Measurements from ENCODE around the gene TMEM247. TPM values are rescaled to one million over a fixed set of nuclear protein-coding genes. Genes with fewer than 3 reads are reported as not detected.

Gene TMEM247
- total RNA-seq, 4 donors from 2014 or later = not detected

- Histone ChIP-seq H3K27ac (peak overlapping the region in 3 of 4 donors; percentile 12 to 74 (median 52)), H3K36me3 (no peaks in the 10 kb centered on the region), H3K4me1 (peaks cover 11 to 43% (median 14%) of the 10 kb centered on the region in 3 donors), H3K27me3 (no peaks in the 10 kb centered on the region), H3K4me3 (no peak overlapping the region), H3K9me3 (no peaks in the 10 kb centered on the region)
- intact Hi-C loops (cut with DNase I) = no loop called here
- DNase-seq = no peak
- TF ChIP-seq POLR2A (IDR thresholded peaks at IDR 0.05) = no peak
- TF ChIP-seq CTCF (IDR thresholded peaks at IDR 0.05) = peak in 1 of 6 experiments; percentile 16
- 21 to 26% methylated on average over 7 of the region's 7 CpGs for WGBS, 2 donors
Observed at GRCh38 chr2:46461709-46462171, 17.6 kb upstream of the TMEM247 start.

- H3K4me1 ChIP-seq = peaks cover 11 to 43% (median 14%) of the 10 kb centered on the region in 3 donors
- TF ChIP-seq POLR2A (IDR thresholded peaks at IDR 0.05) (no peak), CTCF (IDR thresholded peaks at IDR 0.05) (no peak)
- H3K4me3 ChIP-seq = no peak overlapping the region
- no peaks in the 10 kb centered on the region for H3K27me3 ChIP-seq
- 72 to 82% methylated on average over 2 to 3 of the region's 3 CpGs for WGBS, 2 donors
- H3K27ac ChIP-seq = no peak overlapping the region
- no peaks in the 10 kb centered on the region for H3K36me3 ChIP-seq
- H3K9me3 ChIP-seq = no peaks in the 10 kb centered on the region
- no peak for DNase-seq
- intact Hi-C loops (cut with DNase I) = no loop called here
Observed at GRCh38 chr2:46462936-46463335, 16.4 kb upstream of the TMEM247 start.

- H3K9me3 ChIP-seq = no peaks in the 10 kb centered on the region
- no peak overlapping the region for H3K27ac ChIP-seq
- WGBS, 2 donors = 54 to 66% methylated on average over 6 of the region's 6 CpGs
- no peak for TF ChIP-seq CTCF (IDR thresholded peaks at IDR 0.05)
- TF ChIP-seq POLR2A (IDR thresholded peaks at IDR 0.05) = no peak
- H3K36me3 ChIP-seq = no peaks in the 10 kb centered on the region
- H3K27me3 ChIP-seq = no peaks in the 10 kb centered on the region
- intact Hi-C loops (cut with DNase I) = no loop called here
- H3K4me3 ChIP-seq = no peak overlapping the region
- peaks cover 0 to 4% (median 3%) of the 10 kb centered on the region in 3 donors for H3K4me1 ChIP-seq
- no peak for DNase-seq
Observed at GRCh38 chr2:46469116-46469515, 10.2 kb upstream of the TMEM247 start.

GRCh38 chr2:46469700-46470099, 9.7 kb upstream of the TMEM247 start:
- H3K27ac ChIP-seq = no peak overlapping the region
- H3K4me3 ChIP-seq = no peak overlapping the region
- WGBS, 2 donors = 80 to 81% methylated on average over 1 to 2 of the region's 2 CpGs
- H3K9me3 ChIP-seq = no peaks in the 10 kb centered on the region
- peaks cover 0 to 3% (median 0%) of the 10 kb centered on the region in 3 donors for H3K4me1 ChIP-seq
- TF ChIP-seq POLR2A (IDR thresholded peaks at IDR 0.05) = no peak
- TF ChIP-seq CTCF (IDR thresholded peaks at IDR 0.05) = no peak
- H3K27me3 ChIP-seq = no peaks in the 10 kb centered on the region
- DNase-seq = no peak
- intact Hi-C loops (cut with DNase I) = no loop called here
- H3K36me3 ChIP-seq = no peaks in the 10 kb centered on the region

GRCh38 chr2:46470114-46470628, 9.2 kb upstream of the TMEM247 start:
- H3K4me3 ChIP-seq = no peak overlapping the region
- TF ChIP-seq POLR2A (IDR thresholded peaks at IDR 0.05) = no peak
- TF ChIP-seq CTCF (IDR thresholded peaks at IDR 0.05) = no peak
- no peaks in the 10 kb centered on the region for H3K9me3 ChIP-seq
- H3K36me3 ChIP-seq = no peaks in the 10 kb centered on the region
- no peak for DNase-seq
- intact Hi-C loops (cut with DNase I) = no loop called here
- H3K27me3 ChIP-seq = no peaks in the 10 kb centered on the region
- WGBS, 2 donors = 46 to 86% methylated on average over 7 of the region's 7 CpGs
- H3K4me1 ChIP-seq = peaks cover 0 to 3% (median 0%) of the 10 kb centered on the region in 3 donors
- H3K27ac ChIP-seq = peak overlapping the region in 1 of 4 donors; percentile 25
